Measurements from ENCODE around the gene SPIN2B. TPM values are rescaled to one million over a fixed set of nuclear protein-coding genes. Genes with fewer than 3 reads are reported as not detected.

SPIN2B gene
- total and polyA plus RNA-seq, 10 of the 15 experiments (the other 5 are each of a cell fraction or from before 2014, with no cell fraction given) = 2.7 to 8.9 (median 6.0) TPM

DNA sequence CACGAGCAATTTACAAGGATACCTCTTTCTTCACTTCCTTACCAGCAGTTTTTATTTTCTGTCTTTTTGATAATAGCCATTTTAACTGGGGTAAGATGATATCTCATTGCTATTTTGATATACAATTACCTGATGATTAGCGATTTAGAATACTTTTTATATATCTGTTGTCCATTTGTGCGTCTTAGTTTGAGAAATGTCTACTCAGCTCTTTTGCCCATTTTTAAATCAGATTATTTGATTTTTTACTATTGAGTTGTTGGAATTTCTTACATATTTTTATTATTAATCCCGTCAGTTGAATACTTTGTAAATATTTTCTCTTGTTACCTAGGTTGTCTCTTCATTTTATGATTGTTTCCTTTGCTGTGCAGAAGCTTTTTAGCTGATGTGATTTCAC, 17.3 kb upstream of the SPIN2B start (continued):
- TF ChIP-seq, protein P1, sequence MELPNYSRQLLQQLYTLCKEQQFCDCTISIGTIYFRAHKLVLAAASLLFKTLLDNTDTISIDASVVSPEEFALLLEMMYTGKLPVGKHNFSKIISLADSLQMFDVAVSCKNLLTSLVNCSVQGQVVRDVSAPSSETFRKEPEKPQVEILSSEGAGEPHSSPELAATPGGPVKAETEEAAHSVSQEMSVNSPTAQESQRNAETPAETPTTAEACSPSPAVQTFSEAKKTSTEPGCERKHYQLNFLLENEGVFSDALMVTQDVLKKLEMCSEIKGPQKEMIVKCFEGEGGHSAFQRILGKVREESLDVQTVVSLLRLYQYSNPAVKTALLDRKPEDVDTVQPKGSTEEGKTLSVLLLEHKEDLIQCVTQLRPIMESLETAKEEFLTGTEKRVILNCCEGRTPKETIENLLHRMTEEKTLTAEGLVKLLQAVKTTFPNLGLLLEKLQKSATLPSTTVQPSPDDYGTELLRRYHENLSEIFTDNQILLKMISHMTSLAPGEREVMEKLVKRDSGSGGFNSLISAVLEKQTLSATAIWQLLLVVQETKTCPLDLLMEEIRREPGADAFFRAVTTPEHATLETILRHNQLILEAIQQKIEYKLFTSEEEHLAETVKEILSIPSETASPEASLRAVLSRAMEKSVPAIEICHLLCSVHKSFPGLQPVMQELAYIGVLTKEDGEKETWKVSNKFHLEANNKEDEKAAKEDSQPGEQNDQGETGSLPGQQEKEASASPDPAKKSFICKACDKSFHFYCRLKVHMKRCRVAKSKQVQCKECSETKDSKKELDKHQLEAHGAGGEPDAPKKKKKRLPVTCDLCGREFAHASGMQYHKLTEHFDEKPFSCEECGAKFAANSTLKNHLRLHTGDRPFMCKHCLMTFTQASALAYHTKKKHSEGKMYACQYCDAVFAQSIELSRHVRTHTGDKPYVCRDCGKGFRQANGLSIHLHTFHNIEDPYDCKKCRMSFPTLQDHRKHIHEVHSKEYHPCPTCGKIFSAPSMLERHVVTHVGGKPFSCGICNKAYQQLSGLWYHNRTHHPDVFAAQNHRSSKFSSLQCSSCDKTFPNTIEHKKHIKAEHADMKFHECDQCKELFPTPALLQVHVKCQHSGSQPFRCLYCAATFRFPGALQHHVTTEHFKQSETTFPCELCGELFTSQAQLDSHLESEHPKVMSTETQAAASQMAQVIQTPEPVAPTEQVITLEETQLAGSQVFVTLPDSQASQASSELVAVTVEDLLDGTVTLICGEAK (IDR thresholded peaks at IDR 0.05; ENCODE audit: borderline replicate concordance) = no peak
- TF ChIP-seq POLR2A (IDR thresholded peaks at IDR 0.05; ENCODE audit: low read depth, low read length) (no peak), ZNF274 (IDR thresholded peaks at IDR 0.05; ENCODE audit: insufficient read depth, insufficient read length) (no peak), SMAD1 (IDR thresholded peaks at IDR 0.05; ENCODE audit: low read depth, partially characterized antibody) (no peak), NFIC (IDR thresholded peaks at IDR 0.05; ENCODE audit: low read depth, low read length) (no peak), SMAD5 (IDR thresholded peaks at IDR 0.05; ENCODE audit: low read depth) (no peak), MYC (IDR thresholded peaks at IDR 0.05; ENCODE audit: insufficient read depth, insufficient read length, insufficient replicate concordance, low read length, severe bottlenecking) (no peak), NR2C2 (IDR thresholded peaks at IDR 0.05; ENCODE audit: borderline replicate concordance, control insufficient read depth, insufficient read length, low read depth) (no peak)

DNA sequence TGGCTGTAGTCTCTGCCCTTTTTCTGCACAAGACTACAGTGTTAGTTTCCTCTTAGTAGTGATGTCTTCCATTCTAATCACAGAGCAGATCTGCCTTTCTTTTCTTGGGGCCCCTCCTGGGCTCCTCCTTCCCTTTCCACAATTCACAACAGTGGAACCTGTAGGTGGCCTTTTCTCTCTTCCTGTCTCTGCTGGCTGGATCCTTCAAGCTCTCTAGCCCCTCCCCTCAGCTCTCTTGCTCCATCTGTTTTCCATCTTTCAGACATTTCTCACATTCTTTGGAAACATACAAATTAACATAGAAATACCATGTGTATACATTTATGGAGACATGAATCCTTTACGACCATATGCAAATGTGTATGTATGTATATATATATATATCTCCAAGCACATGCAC, 16.2 kb upstream of the SPIN2B start:
- FAIRE-seq (no peak), DNase-seq (ENCODE audit: low read depth, low spot score) (no peak), ATAC-seq (no peak)
- ChIA-PET CTCF (no interaction called here), POLR2A (no interaction called here), SMC1A (ENCODE audit: uncharacterized antibody, unreplicated experiment) (no interaction called here), RAD21 (ENCODE audit: unreplicated experiment) (no interaction called here)
- H3K4me1 ChIP-seq (ENCODE audit: control insufficient read depth, insufficient read depth, low read length) = no peaks in the 10 kb centered on the region
- in situ Hi-C loops (cut with MboI) (loop anchor here (25.0 kb wide), 2 partner anchors 150 to 575 kb away; partner anchors contain the start of genes SPIN3 and UBQLN2), intact Hi-C loops (cut with micrococcal nuclease; ENCODE audit: unreplicated experiment) (no loop called here)
- H3K27me3 ChIP-seq (replicated peaks in 1 of 2; ENCODE audit: control insufficient read depth in 2 of 2, insufficient read depth in 2 of 2, low read length in 1 of 2) = no peaks in the 10 kb centered on the region
- no peak overlapping the region for H3K4me3 ChIP-seq
- H3K9ac ChIP-seq (ENCODE audit: control insufficient read depth, insufficient read depth, low read length) = no peak overlapping the region
- H3K27ac ChIP-seq (ENCODE audit: control insufficient read depth, insufficient read depth) = no peak overlapping the region
- no peaks in the 10 kb centered on the region for H3K9me3 ChIP-seq (replicated peaks; ENCODE audit: control insufficient read depth, insufficient read depth, low read length)
- 0% methylated on average over 1 of the region's 1 CpG for WGBS (ENCODE audit: insufficient coverage, insufficient replicate concordance, low lambda C conversion rate, missing lambda C conversion rate)
- no TSS peak for BruUV-seq (replicated peaks)
- no peaks in the 10 kb centered on the region for H3K36me3 ChIP-seq (ENCODE audit: control insufficient read depth in 2 of 2, insufficient read depth in 2 of 2, low read length in 1 of 2)
- H2AFZ ChIP-seq (ENCODE audit: control insufficient read depth, low read depth, low read length) = no peak overlapping the region
- no peaks in the 10 kb centered on the region for H3K79me2 ChIP-seq (ENCODE audit: control insufficient read depth, insufficient read depth, low read length)
- H3K4me2 ChIP-seq (ENCODE audit: control insufficient read depth, insufficient read depth) = no peak overlapping the region
- H4K20me1 ChIP-seq (ENCODE audit: control insufficient read depth, insufficient read depth) = no peaks in the 10 kb centered on the region
- TF ChIP-seq, protein P2, sequence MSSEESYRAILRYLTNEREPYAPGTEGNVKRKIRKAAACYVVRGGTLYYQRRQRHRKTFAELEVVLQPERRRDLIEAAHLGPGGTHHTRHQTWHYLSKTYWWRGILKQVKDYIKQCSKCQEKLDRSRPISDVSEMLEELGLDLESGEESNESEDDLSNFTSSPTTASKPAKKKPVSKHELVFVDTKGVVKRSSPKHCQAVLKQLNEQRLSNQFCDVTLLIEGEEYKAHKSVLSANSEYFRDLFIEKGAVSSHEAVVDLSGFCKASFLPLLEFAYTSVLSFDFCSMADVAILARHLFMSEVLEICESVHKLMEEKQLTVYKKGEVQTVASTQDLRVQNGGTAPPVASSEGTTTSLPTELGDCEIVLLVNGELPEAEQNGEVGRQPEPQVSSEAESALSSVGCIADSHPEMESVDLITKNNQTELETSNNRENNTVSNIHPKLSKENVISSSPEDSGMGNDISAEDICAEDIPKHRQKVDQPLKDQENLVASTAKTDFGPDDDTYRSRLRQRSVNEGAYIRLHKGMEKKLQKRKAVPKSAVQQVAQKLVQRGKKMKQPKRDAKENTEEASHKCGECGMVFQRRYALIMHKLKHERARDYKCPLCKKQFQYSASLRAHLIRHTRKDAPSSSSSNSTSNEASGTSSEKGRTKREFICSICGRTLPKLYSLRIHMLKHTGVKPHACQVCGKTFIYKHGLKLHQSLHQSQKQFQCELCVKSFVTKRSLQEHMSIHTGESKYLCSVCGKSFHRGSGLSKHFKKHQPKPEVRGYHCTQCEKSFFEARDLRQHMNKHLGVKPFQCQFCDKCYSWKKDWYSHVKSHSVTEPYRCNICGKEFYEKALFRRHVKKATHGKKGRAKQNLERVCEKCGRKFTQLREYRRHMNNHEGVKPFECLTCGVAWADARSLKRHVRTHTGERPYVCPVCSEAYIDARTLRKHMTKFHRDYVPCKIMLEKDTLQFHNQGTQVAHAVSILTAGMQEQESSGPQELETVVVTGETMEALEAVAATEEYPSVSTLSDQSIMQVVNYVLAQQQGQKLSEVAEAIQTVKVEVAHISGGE (CRISPR knock-in tag; IDR thresholded peaks at IDR 0.05) = no peak
- TF ChIP-seq BHLHE40 (IDR thresholded peaks at IDR 0.05; ENCODE audit: borderline replicate concordance in 1 of 2, low read depth in 2 of 2, low read length in 1 of 2) = no peak
- no peak for TF ChIP-seq KLF5 (IDR thresholded peaks at IDR 0.05; ENCODE audit: partially characterized antibody)
- no peak for TF ChIP-seq MXI1 (IDR thresholded peaks at IDR 0.05; ENCODE audit: low read depth, low read length)
- TF ChIP-seq SREBF1 (IDR thresholded peaks at IDR 0.05; ENCODE audit: low read length) = no peak
- no peak for TF ChIP-seq ZNF622 (IDR thresholded peaks at IDR 0.05)
- no peak for TF ChIP-seq EED (IDR thresholded peaks at IDR 0.05; ENCODE audit: low read depth)
- no peak for TF ChIP-seq SMC3 (IDR thresholded peaks at IDR 0.05; ENCODE audit: borderline replicate concordance, low read length)
- no peak for TF ChIP-seq CBFB (IDR thresholded peaks at IDR 0.05; ENCODE audit: low read depth)

All from GM12878 (cell line).